GM10248 (cell line): ENCODE measurements around the gene S100B.

Experiments
- CTCF ChIA-PET: fragments of 300-600 bp; sonication (Branson Sonifier 250); formaldehyde crosslinking; extraction: SDS; loops from one replicate; lab custom pipeline; 2021; ENCODE audit warnings: antibody characterized with exemption; lab: Yijun Ruan, JAX
- POLR2A ChIA-PET: fragments of 350-650 bp; sonication (Branson Sonifier 250); formaldehyde crosslinking; extraction: SDS; loops from one replicate; lab custom pipeline; 2020; ENCODE audit warnings: antibody characterized with exemption; lab: Yijun Ruan, JAX
- DNase-seq: peaks from one replicate; pipeline ENCODE4 v3.0.0; 2012; ENCODE audit errors: extremely low spot score
- TF ChIP-seq, protein P1 (sequence below): IDR thresholded peaks from 2 replicates; pipeline ENCODE4 v1.5.1; 2012; ENCODE audit warnings: mild to moderate bottlenecking, low read depth; ENCODE audit errors: extremely low read depth, missing control alignments, control extremely low read depth

The S100B gene

DNA sequence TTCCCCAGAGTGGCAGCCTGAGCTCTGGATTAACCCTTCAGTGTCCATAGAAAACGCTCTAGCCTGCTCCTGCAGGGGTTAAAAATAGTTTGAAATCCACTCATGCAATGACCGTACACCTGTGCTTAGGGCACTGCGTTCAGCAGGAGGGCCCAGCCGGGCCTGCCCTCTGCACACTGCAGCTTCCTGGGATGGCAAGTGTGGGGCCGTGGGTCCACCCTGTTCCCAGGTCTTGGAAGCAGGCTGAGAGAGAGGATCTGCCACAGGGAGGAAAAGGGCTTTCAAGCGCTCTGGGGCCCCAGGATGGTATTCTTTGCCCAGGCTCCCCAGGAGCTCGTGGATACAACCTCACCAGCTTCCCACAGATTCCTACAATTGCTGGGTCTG lies 1.5 kb upstream of the S100B start:
- TF ChIP-seq, protein P1, sequence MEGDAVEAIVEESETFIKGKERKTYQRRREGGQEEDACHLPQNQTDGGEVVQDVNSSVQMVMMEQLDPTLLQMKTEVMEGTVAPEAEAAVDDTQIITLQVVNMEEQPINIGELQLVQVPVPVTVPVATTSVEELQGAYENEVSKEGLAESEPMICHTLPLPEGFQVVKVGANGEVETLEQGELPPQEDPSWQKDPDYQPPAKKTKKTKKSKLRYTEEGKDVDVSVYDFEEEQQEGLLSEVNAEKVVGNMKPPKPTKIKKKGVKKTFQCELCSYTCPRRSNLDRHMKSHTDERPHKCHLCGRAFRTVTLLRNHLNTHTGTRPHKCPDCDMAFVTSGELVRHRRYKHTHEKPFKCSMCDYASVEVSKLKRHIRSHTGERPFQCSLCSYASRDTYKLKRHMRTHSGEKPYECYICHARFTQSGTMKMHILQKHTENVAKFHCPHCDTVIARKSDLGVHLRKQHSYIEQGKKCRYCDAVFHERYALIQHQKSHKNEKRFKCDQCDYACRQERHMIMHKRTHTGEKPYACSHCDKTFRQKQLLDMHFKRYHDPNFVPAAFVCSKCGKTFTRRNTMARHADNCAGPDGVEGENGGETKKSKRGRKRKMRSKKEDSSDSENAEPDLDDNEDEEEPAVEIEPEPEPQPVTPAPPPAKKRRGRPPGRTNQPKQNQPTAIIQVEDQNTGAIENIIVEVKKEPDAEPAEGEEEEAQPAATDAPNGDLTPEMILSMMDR: no peak
- CTCF ChIA-PET: interaction anchor here (0.9 to 1.2 kb wide), 2 partner anchors 12 to 29 kb away, joined by 3 read pairs; partner anchors contain the start of gene PRMT2
- DNase-seq: no peak
- POLR2A ChIA-PET: no interaction called here

DNA sequence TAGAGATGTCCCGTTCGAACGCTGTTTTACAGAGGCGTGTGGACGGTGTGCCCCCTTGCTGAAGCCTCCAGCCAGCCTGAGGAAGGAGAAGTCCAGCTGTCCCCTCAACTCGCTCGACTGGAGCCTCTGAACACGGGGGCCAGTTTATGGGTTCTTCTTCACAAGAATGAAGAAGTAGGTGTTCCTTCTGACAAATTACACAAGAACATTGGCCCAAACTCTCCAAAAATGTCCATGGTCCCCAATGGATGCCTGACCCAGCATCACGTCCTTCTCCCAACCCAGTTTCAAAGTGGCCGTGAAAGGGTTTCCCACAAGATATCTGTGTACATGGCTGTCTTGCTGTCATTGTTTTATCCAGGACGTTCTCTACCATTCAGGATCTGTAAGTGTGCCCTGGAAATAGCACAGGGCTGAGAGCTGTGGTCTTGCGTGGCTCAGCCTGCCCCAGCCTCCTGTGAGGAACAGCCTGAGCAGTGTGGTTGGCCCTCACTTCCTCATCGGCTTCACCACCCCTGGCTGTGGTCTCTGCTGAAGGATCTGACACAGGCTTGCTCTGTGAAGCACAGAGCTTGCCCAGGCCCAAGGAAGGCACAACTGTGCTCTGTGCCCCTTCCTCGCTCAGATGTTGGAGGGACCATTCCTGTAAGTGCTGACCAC lies 1.0 kb upstream of the S100B start:
- CTCF ChIA-PET: interaction anchor here (0.9 to 1.3 kb wide), 4 partner anchors 12 to 462 kb away, joined by 3 read pairs; partner anchors contain the start of gene PRMT2
- TF ChIP-seq, protein P1: no peak
- DNase-seq: peak; percentile 72
- POLR2A ChIA-PET: no interaction called here

DNA sequence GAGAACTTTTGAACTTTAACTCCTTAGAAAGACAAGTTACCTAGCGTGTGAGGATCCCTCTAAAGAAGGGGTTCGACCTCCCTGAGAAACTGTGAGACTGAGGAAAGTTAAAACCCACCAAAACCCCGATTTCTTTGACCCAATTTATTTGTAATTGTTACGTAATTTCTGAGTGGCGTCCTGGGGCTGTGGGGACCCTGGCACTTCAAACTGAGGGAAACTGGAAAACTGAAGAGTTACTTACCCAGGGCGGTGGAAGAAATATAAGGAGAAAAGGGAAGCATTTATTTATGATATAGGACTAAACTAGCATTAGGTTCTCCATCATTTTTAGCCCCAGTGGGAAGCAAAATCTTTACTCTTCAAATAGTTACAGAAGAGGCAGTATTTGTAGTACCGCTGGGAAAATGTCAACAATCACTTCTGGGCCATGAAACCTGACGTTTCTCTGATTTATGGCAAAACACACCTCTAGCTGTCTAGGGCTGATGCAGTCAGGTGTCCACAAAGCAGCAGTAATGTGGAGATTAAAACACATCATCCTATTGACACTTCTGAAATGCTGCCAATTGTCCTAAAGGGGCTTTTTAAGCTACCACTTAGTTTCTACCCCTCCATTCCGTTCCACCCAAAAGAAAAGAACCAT lies 430 bp downstream of the S100B start:
- ChIA-PET POLR2A (no interaction called here), CTCF (interaction anchor here (1.0 to 1.3 kb wide), 2 partner anchors 24 to 461 kb away, joined by 3 read pairs; no protein-coding TSS in a partner anchor)
- TF ChIP-seq, protein P1: no peak
- DNase-seq: no peak

DNA sequence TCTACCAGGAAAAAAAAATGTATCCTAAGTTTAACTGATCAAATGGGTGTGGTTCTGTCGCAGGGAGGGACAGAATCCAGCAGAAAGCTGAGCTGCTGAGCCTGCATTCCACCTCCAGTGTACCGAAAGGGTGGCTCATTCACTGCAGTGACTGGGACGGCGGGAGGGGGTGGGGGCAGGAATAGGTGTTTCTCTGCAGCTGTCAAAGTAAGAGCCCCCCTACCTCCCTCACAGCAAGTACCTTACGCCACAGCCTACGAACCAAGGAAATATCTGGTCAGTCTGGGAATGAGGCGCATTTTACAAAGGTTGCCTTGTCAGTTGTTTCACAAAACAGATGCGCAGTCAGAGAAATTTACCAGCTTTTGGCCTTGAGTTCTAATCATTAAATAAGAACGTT lies 1.7 kb downstream of the S100B start:
- no peak for DNase-seq
- TF ChIP-seq, protein P1: no peak
- POLR2A ChIA-PET: no interaction called here
- CTCF ChIA-PET: no interaction called here

DNA sequence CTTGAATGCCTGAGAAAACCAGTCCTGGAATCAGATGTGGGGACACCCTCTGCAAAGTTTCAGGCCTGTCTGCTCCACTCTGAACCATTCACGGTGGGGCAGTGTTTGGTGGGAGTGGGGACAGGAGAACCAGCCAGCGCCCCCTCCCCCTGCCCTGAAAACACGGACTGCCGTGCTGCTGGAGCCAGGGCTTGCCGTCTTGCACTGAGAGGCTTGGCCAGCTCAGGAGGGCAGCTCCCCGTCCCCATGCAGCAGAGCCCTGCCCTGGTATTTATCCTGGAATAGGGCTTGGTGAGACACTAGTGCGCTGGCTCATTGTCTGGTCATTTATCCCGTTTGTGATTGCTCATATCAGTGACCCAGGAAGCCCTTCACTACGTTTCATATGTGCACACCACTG lies 3.9 kb downstream of the S100B start:
- DNase-seq: no peak
- TF ChIP-seq, protein P1: no peak
- ChIA-PET POLR2A (no interaction called here), CTCF (interaction anchor here (1.3 kb wide), 1 partner anchor 19 kb away, joined by 3 read pairs; no protein-coding TSS in a partner anchor)

DNA sequence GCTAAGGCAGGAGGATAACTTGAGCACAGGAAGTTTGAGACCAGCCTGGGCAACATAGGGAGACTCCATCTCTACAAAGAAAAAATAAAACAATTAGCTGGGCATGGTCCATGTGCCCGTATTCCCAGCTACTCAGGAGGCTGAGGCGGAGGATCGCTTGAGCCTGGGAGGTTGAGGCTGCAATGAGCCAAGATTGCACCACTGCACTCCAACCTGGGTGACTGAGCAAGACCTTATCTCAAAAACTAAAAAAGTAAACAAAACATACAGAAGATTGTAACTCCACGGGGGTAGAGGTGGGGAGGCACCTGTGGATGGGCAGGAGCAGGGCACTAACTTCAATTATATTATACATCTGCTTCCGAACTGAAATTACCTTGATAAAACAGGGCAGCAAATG lies 4.6 kb downstream of the S100B start:
- TF ChIP-seq, protein P1: no peak
- CTCF ChIA-PET: interaction anchor here (1.3 to 1.5 kb wide), 2 partner anchors 18 to 20 kb away, joined by 3 to 4 read pairs; no protein-coding TSS in a partner anchor
- POLR2A ChIA-PET: no interaction called here
- no peak for DNase-seq
